ENCODE measurements around the gene TSSK6.
A peak's percentile ranks its signal among the peaks of the same experiment; 100 is the strongest.

The TSSK6 gene

GRCh38 chr19:19529783-19530422 is 14.6 kb upstream of the TSSK6 start:
- DNase-seq = no peak

GRCh38 chr19:19528721-19529490 is 13.6 kb upstream of the TSSK6 start, which contains the start of gene YJEFN3:
Gene YJEFN3, plus strand, starts transcription at chr19:19528911. Its CDS starts 22 bp downstream, at chr19:19528933.
- DNase-seq = no peak

GRCh38 chr19:19527674-19528625 is 12.6 kb upstream of the TSSK6 start:
- DNase-seq = no peak

GRCh38 chr19:19527371-19527656 is 12.0 kb upstream of the TSSK6 start:
- no peak for DNase-seq

- DNase-seq = no peak
Observed at GRCh38 chr19:19526581-19527370, 11.4 kb upstream of the TSSK6 start.

GRCh38 chr19:19525611-19526380 is 10.4 kb upstream of the TSSK6 start:
- DNase-seq = no peak

- no peak for DNase-seq
Observed at GRCh38 chr19:19524053-19524452, 8.7 kb upstream of the TSSK6 start.

GRCh38 chr19:19523177-19523576 is 7.8 kb upstream of the TSSK6 start:
- DNase-seq = no peak

- DNase-seq = no peak
Observed at GRCh38 chr19:19520989-19521388, 5.6 kb upstream of the TSSK6 start.

GRCh38 chr19:19517235-19517619 is 1.9 kb upstream of the TSSK6 start:
- no peak for DNase-seq

GRCh38 chr19:19515642-19516519 is 533 bp upstream of the TSSK6 start, which contains the start of gene NDUFA13:
Gene NDUFA13, plus strand, starts transcription at chr19:19516225. Its CDS starts 14 bp downstream, at chr19:19516239.
- DNase-seq = peak; percentile 70

GRCh38 chr19:19514215-19514657 is 1.1 kb downstream of the TSSK6 start:
- no peak for DNase-seq

- no peak for DNase-seq
Observed at GRCh38 chr19:19513682-19514081, 1.7 kb downstream of the TSSK6 start.

GRCh38 chr19:19510432-19510831 is 4.9 kb downstream of the TSSK6 start:
- no peak for DNase-seq

- no peak for DNase-seq
Observed at GRCh38 chr19:19508217-19508616, 7.1 kb downstream of the TSSK6 start.

- DNase-seq = no peak
Observed at GRCh38 chr19:19507354-19507753, 8.0 kb downstream of the TSSK6 start.

- no peak for DNase-seq
Observed at GRCh38 chr19:19506592-19506991, 8.8 kb downstream of the TSSK6 start.

GRCh38 chr19:19505669-19506326 is 9.6 kb downstream of the TSSK6 start:
- DNase-seq = no peak

GRCh38 chr19:19504754-19505668 is 10.3 kb downstream of the TSSK6 start:
- no peak for DNase-seq
